SK-N-SH (cell line): ENCODE measurements around the gene PTPN5. TPM values are rescaled to one million over a fixed set of nuclear protein-coding genes. Genes with fewer than 3 reads are reported as not detected.

Experiments
- CTCF ChIA-PET: fragments of 300-600, 350-600 bp; formaldehyde crosslinking; extraction: SDS; loops from one replicate; lab custom pipeline; 2021; lab: Yijun Ruan, JAX
- POLR2A ChIA-PET: fragments of 350-600 bp; sonication (Branson Sonifier 250); formaldehyde crosslinking; extraction: SDS; loops from one replicate; lab custom pipeline; 2020; ENCODE audit warnings: antibody characterized with exemption, inconsistent platforms; lab: Yijun Ruan, JAX
- DNase-seq: peaks from one replicate; pipeline ENCODE4 v3.0.0; 2012
- H2AFZ ChIP-seq: fragments of 200-600 bp; sonication (generic); 2 replicates; pipeline ENCODE4 v1.8.1; 2016; ENCODE audit warnings: antibody characterized with exemption, mild to moderate bottlenecking, low read depth
- H3F3A ChIP-seq: fragments of 200-600 bp; sonication (generic); replicated peaks from 2 replicates; pipeline ENCODE3; 2016; ENCODE audit warnings: antibody characterized with exemption, mild to moderate bottlenecking; ENCODE audit not compliant: insufficient read depth
- H3K27ac ChIP-seq, 2 experiments: fragments of 200-500 bp in 1 of 2; fragments of 200-600 bp in 1 of 2; sonication (Bioruptor generic) in 1 of 2; sonication (generic), shearing (Covaris generic) in 1 of 2; 2 replicates each; pipeline versions ENCODE4 v1.5.1 to v1.6.1; 2014 to 2016; ENCODE audit warnings: low read depth in 2 of 2, inconsistent platforms in 1 of 2, low read length in 1 of 2, mild to moderate bottlenecking in 1 of 2, mixed read lengths in 1 of 2
- H3K27me3 ChIP-seq: fragments of 200-600 bp; sonication (generic), shearing (Covaris generic); 2 replicates; pipeline ENCODE4 v1.6.1; 2016; ENCODE audit warnings: mixed run types; ENCODE audit not compliant: insufficient read depth
- H3K36me3 ChIP-seq, 2 experiments: fragments of 200-500 bp in 1 of 2; fragments of 200-600 bp in 1 of 2; sonication (Bioruptor generic) in 1 of 2; sonication (generic) in 1 of 2; replicated peaks in 1 of 2; 2 replicates each; pipeline versions ENCODE3 to v1.5.1; 2014 to 2016; ENCODE audit warnings: low read length in 1 of 2, mild to moderate bottlenecking in 1 of 2; ENCODE audit not compliant: insufficient read depth in 2 of 2, control insufficient read depth in 1 of 2
- H3K4me1 ChIP-seq, 2 experiments: fragments of 200-500 bp in 1 of 2; fragments of 200-600 bp in 1 of 2; sonication (Bioruptor generic) in 1 of 2; sonication (generic), shearing (Covaris generic) in 1 of 2; 2 replicates each; pipeline versions ENCODE4 v1.5.1 to v1.6.1; 2014 to 2016; ENCODE audit warnings: low read depth in 1 of 2, low read length in 1 of 2, mixed run types in 1 of 2; ENCODE audit not compliant: insufficient read depth in 2 of 2, control insufficient read depth in 1 of 2
- H3K4me2 ChIP-seq: fragments of 200-600 bp; sonication (generic), shearing (Covaris generic); 2 replicates; pipeline ENCODE4 v1.6.1; 2017; ENCODE audit warnings: mixed run types
- H3K4me3 ChIP-seq, 2 experiments: fragments of 200-500 bp in 1 of 2; fragments of 200-600 bp in 1 of 2; sonication (Bioruptor generic) in 1 of 2; sonication (generic), shearing (Covaris generic) in 1 of 2; 2 replicates each; pipeline versions ENCODE4 v1.5.1 to v1.8.1; 2014 to 2016; ENCODE audit warnings: low read depth in 2 of 2, inconsistent platforms in 1 of 2, low read length in 1 of 2, mild to moderate bottlenecking in 1 of 2, mixed read lengths in 1 of 2, moderate library complexity in 1 of 2
- H3K79me2 ChIP-seq: fragments of 200-600 bp; sonication (generic); 2 replicates; pipeline ENCODE4 v1.8.1; 2017; ENCODE audit warnings: mild to moderate bottlenecking; ENCODE audit not compliant: insufficient read depth
- H3K9ac ChIP-seq: fragments of 200-600 bp; sonication (generic); 2 replicates; pipeline ENCODE4 v1.6.1; 2017; ENCODE audit warnings: mixed run types
- H3K9me2 ChIP-seq: fragments of 200-600 bp; sonication (generic); 2 replicates; pipeline ENCODE4 v1.6.1; 2017; ENCODE audit warnings: mixed run types
- H3K9me3 ChIP-seq: fragments of 200-600 bp; sonication (generic); 2 replicates; pipeline ENCODE4 v1.6.1; 2017; ENCODE audit warnings: mixed run types, mild to moderate bottlenecking, moderate library complexity
- H4K20me1 ChIP-seq: fragments of 200-600 bp; sonication (generic); 2 replicates; pipeline ENCODE4 v1.6.1; 2017; ENCODE audit warnings: mild to moderate bottlenecking, mixed run types; ENCODE audit not compliant: insufficient read depth
- ELF1 ChIP-seq: IDR thresholded peaks from 2 replicates; pipeline ENCODE4 v1.4.0; 2012
- FOSL2 ChIP-seq: IDR thresholded peaks from 2 replicates; pipeline ENCODE4 v1.4.0; 2012; ENCODE audit warnings: low read depth, mild to moderate bottlenecking, moderate library complexity, borderline replicate concordance
- GABPA ChIP-seq: IDR thresholded peaks from 2 replicates; pipeline ENCODE4 v1.4.0; 2012; ENCODE audit warnings: low read depth, mild to moderate bottlenecking
- JUND ChIP-seq: IDR thresholded peaks from 2 replicates; pipeline ENCODE4 v1.4.0; 2012
- NRF1 ChIP-seq: IDR thresholded peaks from 2 replicates; pipeline ENCODE4 v1.6.1; 2012; ENCODE audit warnings: low read depth, mild to moderate bottlenecking, low read length
- RFX5 ChIP-seq: IDR thresholded peaks from 2 replicates; pipeline ENCODE4 v1.6.1; 2012; ENCODE audit warnings: mild to moderate bottlenecking, improper control_type of control experiment, low read length
- USF1 ChIP-seq: IDR thresholded peaks from 2 replicates; pipeline ENCODE4 v1.4.0; 2012; ENCODE audit warnings: low read depth, borderline replicate concordance
- USF2 ChIP-seq: fragments of 150-350 bp; IDR thresholded peaks from 2 replicates; pipeline ENCODE4 v1.6.1; 2017; ENCODE audit warnings: antibody characterized with exemption, low read length, low read depth, borderline replicate concordance
- YY1 ChIP-seq: IDR thresholded peaks from 2 replicates; pipeline ENCODE4 v1.4.0; 2012; ENCODE audit warnings: low read depth, mild to moderate bottlenecking
- WGBS: methylation state at CpG from one replicate; pipeline ENCODE4 v1.1.6; 2017; ENCODE audit warnings: low lambda C conversion rate; 5-methylcytosine and 5-hydroxymethylcytosine counted together
- polyA plus RNA-seq, 3 experiments: library from polyadenylated mRNA; depleted of rRNA; stranded (reverse); fragments of >200 nt; gene quantifications; 2 replicates each; pipeline ENCODE4 v1.2.3, GENCODE V29; 2012

Gene PTPN5
- polyA plus RNA-seq, 1 of the 3 experiments (the other 2 are of a cell fraction), result not detected

- H3K9ac ChIP-seq, result no peak overlapping the region
- H3K27ac ChIP-seq, result no peak overlapping the region
- H2AFZ ChIP-seq, result no peak overlapping the region
- no peaks in the 10 kb centered on the region for H3K36me3 ChIP-seq
- H3F3A ChIP-seq, result no peaks in the 10 kb centered on the region
- no peak for DNase-seq
- no peak for TF ChIP-seq ELF1
- H3K4me1 ChIP-seq, result no peaks in the 10 kb centered on the region
- WGBS, result 77% methylated on average over 22 of the region's 26 CpGs
- H3K79me2 ChIP-seq, result no peaks in the 10 kb centered on the region
- H3K4me2 ChIP-seq, result no peak overlapping the region
- CTCF ChIA-PET, result interaction anchor here (0.7 kb wide), 1 partner anchor 8 kb away, joined by 3 read pairs; no protein-coding TSS in a partner anchor
- H4K20me1 ChIP-seq, result no peaks in the 10 kb centered on the region
- H3K27me3 ChIP-seq, result no peaks in the 10 kb centered on the region
- H3K9me3 ChIP-seq, result no peaks in the 10 kb centered on the region
- no peak overlapping the region for H3K4me3 ChIP-seq
- POLR2A ChIA-PET, result no interaction called here
- H3K9me2 ChIP-seq, result no peaks in the 10 kb centered on the region
Measured at GRCh38 chr11:18713646-18714442, 77.8 kb downstream of the PTPN5 start.

GRCh38 chr11:18710545-18710944 is 81.1 kb downstream of the PTPN5 start:
- Histone ChIP-seq H3K27ac (no peak overlapping the region), H3F3A (no peaks in the 10 kb centered on the region), H3K79me2 (no peaks in the 10 kb centered on the region), H3K27me3 (peaks cover 9% of the 10 kb centered on the region; the same call in 1 of the 2 replicates), H3K9me3 (no peaks in the 10 kb centered on the region), H3K9ac (no peak overlapping the region), H3K4me2 (no peak overlapping the region), H3K36me3 (no peaks in the 10 kb centered on the region), H3K4me1 (peaks cover 0 to 12% of the 10 kb centered on the region in 2 experiments; a peak in 2 of 4 replicates), H3K4me3 (no peak overlapping the region), H3K9me2 (no peaks in the 10 kb centered on the region), H2AFZ (no peak overlapping the region), H4K20me1 (no peaks in the 10 kb centered on the region)
- 62% methylated on average over 5 of the region's 5 CpGs for WGBS
- TF ChIP-seq NRF1 (no peak), GABPA (no peak), FOSL2 (no peak), RFX5 (no peak), USF2 (no peak), ELF1 (no peak), USF1 (no peak), JUND (no peak)
- CTCF ChIA-PET, result no interaction called here
- DNase-seq, result no peak
- POLR2A ChIA-PET, result no interaction called here

- Histone ChIP-seq H3K4me1 (peaks cover 0 to 23% of the 10 kb centered on the region in 2 experiments; a peak in 2 of 4 replicates), H2AFZ (no peak overlapping the region), H3K27ac (no peak overlapping the region), H4K20me1 (no peaks in the 10 kb centered on the region), H3K79me2 (no peaks in the 10 kb centered on the region), H3K9me3 (no peaks in the 10 kb centered on the region), H3K36me3 (no peaks in the 10 kb centered on the region), H3K9me2 (no peaks in the 10 kb centered on the region), H3K4me3 (no peak overlapping the region), H3K4me2 (no peak overlapping the region), H3K9ac (no peak overlapping the region), H3F3A (no peaks in the 10 kb centered on the region), H3K27me3 (peaks cover 9% of the 10 kb centered on the region; the same call in 1 of the 2 replicates)
- no peak for TF ChIP-seq YY1
- DNase-seq, result no peak
- ChIA-PET CTCF (no interaction called here), POLR2A (no interaction called here)
- WGBS, result 83% methylated on average over 2 of the region's 4 CpGs
Measured at GRCh38 chr11:18709414-18709813, 82.2 kb downstream of the PTPN5 start.
